ES-I3 (cell line): Measurements from ENCODE around the gene ZSCAN12.
A peak's percentile ranks its signal among the peaks of the same experiment; 100 is the strongest.
"Not testable (repeated sequence)": the region's sequence is repeated elsewhere in the genome, so short reads cannot be mapped to it uniquely, and the experiment has no call there.

Experiments
- H3K36me3 ChIP-seq: 2 replicates; pipeline ENCODE4 v1.6.1; 2013; ENCODE audit warnings: mild to moderate bottlenecking, low read length, control low read depth, moderate library complexity; ENCODE audit not compliant: insufficient read depth
- H3K4me1 ChIP-seq: 2 replicates; pipeline ENCODE4 v1.6.1; 2013; ENCODE audit warnings: mild to moderate bottlenecking, control low read depth, low read length; ENCODE audit not compliant: insufficient read depth
- H3K9ac ChIP-seq: 2 replicates; pipeline ENCODE4 v1.6.1; 2013; ENCODE audit warnings: low read depth, mild to moderate bottlenecking, low read length, moderate library complexity
- H3K9me3 ChIP-seq: 2 replicates; pipeline ENCODE4 v1.6.1; 2013; ENCODE audit warnings: mild to moderate bottlenecking, low read length, moderate library complexity; ENCODE audit not compliant: control insufficient read depth, insufficient read depth

Gene ZSCAN12

GRCh38 chr6:28399350-28400121 lies at the start of gene ZSCAN12:
Gene ZSCAN12, minus strand, starts transcription at chr6:28399747. Its CDS starts 1,342 bp downstream, at chr6:28398405.
- Histone ChIP-seq H3K9me3 (no peaks in the 10 kb centered on the region), H3K36me3 (no peaks in the 10 kb centered on the region; the same call in 1 of the 2 replicates), H3K4me1 (no peaks in the 10 kb centered on the region), H3K9ac (peak within 1 kb of the TSS; percentile 87)

GRCh38 chr6:28449056-28449455 lies 49.5 kb upstream of the ZSCAN12 start:
- Histone ChIP-seq H3K36me3 (no peaks in the 10 kb centered on the region), H3K4me1 (no peaks in the 10 kb centered on the region), H3K9me3 (no peaks in the 10 kb centered on the region), H3K9ac (no peak overlapping the region)

GRCh38 chr6:28447512-28447906 lies 48.0 kb upstream of the ZSCAN12 start:
- H3K36me3 ChIP-seq, H3K4me1 ChIP-seq, H3K9me3 ChIP-seq: not testable (repeated sequence)
- peak overlapping the region; percentile 87 for H3K9ac ChIP-seq

GRCh38 chr6:28446818-28447511 lies 47.4 kb upstream of the ZSCAN12 start:
- no peaks in the 10 kb centered on the region; the same call in 1 of the 2 replicates for H3K4me1 ChIP-seq
- H3K36me3 ChIP-seq = no peaks in the 10 kb centered on the region
- H3K9me3 ChIP-seq = no peaks in the 10 kb centered on the region
- peak overlapping the region; percentile 87 for H3K9ac ChIP-seq

GRCh38 chr6:28444759-28445158 lies 45.2 kb upstream of the ZSCAN12 start:
- not testable (repeated sequence) for H3K36me3 ChIP-seq, H3K9ac ChIP-seq, H3K4me1 ChIP-seq, H3K9me3 ChIP-seq

- Histone ChIP-seq H3K9me3 (no peaks in the 10 kb centered on the region), H3K4me1 (no peaks in the 10 kb centered on the region; the same call in 1 of the 2 replicates), H3K9ac (peak within 1 kb of the TSS; percentile 79), H3K36me3 (peaks cover 2% of the 10 kb centered on the region; the same call in 1 of the 2 replicates)
Observed at GRCh38 chr6:28443112-28443773, 43.7 kb upstream of the ZSCAN12 start, which contains the start of gene ZSCAN23. Gene ZSCAN23, minus strand, starts transcription at chr6:28443491. Its CDS starts 7,225 bp downstream, at chr6:28436266.

GRCh38 chr6:28442586-28442985 lies 43.0 kb upstream of the ZSCAN12 start:
- Histone ChIP-seq H3K9ac (peak overlapping the region; percentile 79), H3K4me1 (no peaks in the 10 kb centered on the region; the same call in 1 of the 2 replicates), H3K36me3 (peaks cover 2% of the 10 kb centered on the region; the same call in 1 of the 2 replicates), H3K9me3 (no peaks in the 10 kb centered on the region)

- Histone ChIP-seq H3K9ac (no peak overlapping the region), H3K36me3 (peaks cover 5% of the 10 kb centered on the region; the same call in 1 of the 2 replicates), H3K9me3 (no peaks in the 10 kb centered on the region), H3K4me1 (no peaks in the 10 kb centered on the region)
Observed at GRCh38 chr6:28436404-28436803, 36.9 kb upstream of the ZSCAN12 start.

- Histone ChIP-seq H3K9ac (no peak overlapping the region), H3K36me3 (peaks cover 3% of the 10 kb centered on the region; the same call in 1 of the 2 replicates), H3K9me3 (no peaks in the 10 kb centered on the region), H3K4me1 (no peaks in the 10 kb centered on the region)
Observed at GRCh38 chr6:28433119-28433518, 33.6 kb upstream of the ZSCAN12 start.

- peaks cover 3% of the 10 kb centered on the region; the same call in 1 of the 2 replicates for H3K36me3 ChIP-seq
- H3K9ac ChIP-seq = no peak overlapping the region
- H3K9me3 ChIP-seq = peaks cover 2% of the 10 kb centered on the region; the same call in 1 of the 2 replicates
- no peaks in the 10 kb centered on the region for H3K4me1 ChIP-seq
Observed at GRCh38 chr6:28429781-28430180, 30.2 kb upstream of the ZSCAN12 start.

GRCh38 chr6:28425944-28426541 lies 26.5 kb upstream of the ZSCAN12 start:
- Histone ChIP-seq H3K36me3 (peaks cover 4% of the 10 kb centered on the region; the same call in 1 of the 2 replicates), H3K9me3 (peaks cover 2% of the 10 kb centered on the region; the same call in 1 of the 2 replicates), H3K4me1 (no peaks in the 10 kb centered on the region), H3K9ac (no peak overlapping the region)

- Histone ChIP-seq H3K36me3 (peaks cover 4% of the 10 kb centered on the region; the same call in 1 of the 2 replicates), H3K4me1 (no peaks in the 10 kb centered on the region), H3K9ac (no peak overlapping the region), H3K9me3 (peaks cover 2% of the 10 kb centered on the region; the same call in 1 of the 2 replicates)
Observed at GRCh38 chr6:28424163-28424562, 24.6 kb upstream of the ZSCAN12 start.

- Histone ChIP-seq H3K9ac (no peak overlapping the region), H3K36me3 (peaks cover 4% of the 10 kb centered on the region; the same call in 1 of the 2 replicates), H3K4me1 (no peaks in the 10 kb centered on the region), H3K9me3 (peaks cover 2% of the 10 kb centered on the region; the same call in 1 of the 2 replicates)
Observed at GRCh38 chr6:28423546-28423945, 24.0 kb upstream of the ZSCAN12 start.

- H3K4me1 ChIP-seq = no peaks in the 10 kb centered on the region
- H3K9ac ChIP-seq = no peak overlapping the region
- H3K9me3 ChIP-seq = no peaks in the 10 kb centered on the region
- H3K36me3 ChIP-seq = no peaks in the 10 kb centered on the region
Observed at GRCh38 chr6:28413681-28414080, 14.1 kb upstream of the ZSCAN12 start.
